GM23338 (cell line): ENCODE measurements around the gene CLN6. TPM values are rescaled to one million over a fixed set of nuclear protein-coding genes. Genes with fewer than 3 reads are reported as not detected.
"Not testable (repeated sequence)": the region's sequence is repeated elsewhere in the genome, so short reads cannot be mapped to it uniquely, and the experiment has no call there.

Experiments
- ATAC-seq: fragments of 200-7000 bp; cut with Tn5 transposase; 3 replicates; pipeline ENCODE4 v1.9.1; 2020
- DNase-seq: peaks from one replicate; pipeline ENCODE4 v3.0.0-alpha.2; 2015; ENCODE audit warnings: low spot score
- H2AFZ ChIP-seq: fragments of 200-600 bp; sonication (generic); 2 replicates; pipeline ENCODE4 v1.8.0; 2016; ENCODE audit warnings: antibody characterized with exemption, mild to moderate bottlenecking, moderate library complexity
- H3F3A ChIP-seq: fragments of 200-600 bp; sonication (generic); replicated peaks from 2 replicates; pipeline ENCODE4 v1.8.0; 2017; ENCODE audit warnings: antibody characterized with exemption, mixed run types, low read depth
- H3K27ac ChIP-seq: fragments of 200-600 bp; sonication (generic); 2 replicates; pipeline ENCODE4 v1.6.1; 2016; ENCODE audit warnings: low read depth
- H3K27me3 ChIP-seq: fragments of 200-600 bp; sonication (generic); 2 replicates; pipeline ENCODE4 v1.8.0; 2016; ENCODE audit warnings: mild to moderate bottlenecking, mixed run types, moderate library complexity; ENCODE audit not compliant: insufficient read depth
- H3K36me3 ChIP-seq: fragments of 200-600 bp; sonication (generic); 2 replicates; pipeline ENCODE4 v1.8.0; 2016; ENCODE audit warnings: mild to moderate bottlenecking; ENCODE audit not compliant: insufficient read depth
- H3K4me1 ChIP-seq: fragments of 200-600 bp; sonication (generic); 2 replicates; pipeline ENCODE4 v1.8.0; 2016; ENCODE audit warnings: mild to moderate bottlenecking, moderate library complexity; ENCODE audit not compliant: insufficient read depth
- H3K4me2 ChIP-seq: fragments of 200-600 bp; sonication (generic); 2 replicates; pipeline ENCODE4 v1.7.1; 2017; ENCODE audit warnings: mixed run types
- H3K4me3 ChIP-seq: fragments of 200-600 bp; sonication (generic); 2 replicates; pipeline ENCODE4 v1.6.1; 2016; ENCODE audit warnings: mixed run types
- H3K79me2 ChIP-seq: fragments of 200-600 bp; sonication (generic); replicated peaks from 2 replicates; pipeline ENCODE4 v1.8.0; 2017; ENCODE audit warnings: mild to moderate bottlenecking; ENCODE audit not compliant: insufficient read depth
- H3K9me2 ChIP-seq: fragments of 200-600 bp; sonication (generic); 2 replicates; pipeline ENCODE4 v1.8.0; 2017; ENCODE audit not compliant: insufficient read depth
- H4K20me1 ChIP-seq: fragments of 200-600 bp; sonication (generic); replicated peaks from 2 replicates; pipeline ENCODE4 v1.8.0; 2017; ENCODE audit warnings: mild to moderate bottlenecking; ENCODE audit not compliant: insufficient read depth
- H3K27ac Mint-ChIP-seq: 2 replicates; pipeline ENCODE4 v1.8.0; 2020; ENCODE audit warnings: inconsistent platforms, mild to moderate bottlenecking, moderate library complexity, mixed read lengths
- H3K27me3 Mint-ChIP-seq: 3 replicates; pipeline ENCODE4 v1.8.0; 2022; ENCODE audit warnings: low read depth, mild to moderate bottlenecking, moderate library complexity, mixed read lengths, inconsistent platforms; ENCODE audit not compliant: insufficient read depth, poor library complexity
- H3K36me3 Mint-ChIP-seq: 3 replicates; pipeline ENCODE4 v1.8.0; 2021; ENCODE audit warnings: low read depth, mild to moderate bottlenecking, inconsistent platforms, moderate library complexity, mixed read lengths
- H3K4me1 Mint-ChIP-seq: 3 replicates; pipeline ENCODE4 v1.8.0; 2020; ENCODE audit warnings: mild to moderate bottlenecking, inconsistent platforms, mixed read lengths
- H3K4me3 Mint-ChIP-seq: 3 replicates; pipeline ENCODE4 v1.8.0; 2021; ENCODE audit warnings: moderate library complexity, mild to moderate bottlenecking, inconsistent platforms, mixed read lengths
- H3K9me3 Mint-ChIP-seq: 3 replicates; pipeline ENCODE4 v1.8.0; 2020; ENCODE audit warnings: moderate library complexity, mild to moderate bottlenecking, inconsistent platforms, mixed read lengths
- EZH2phosphoT487 ChIP-seq: fragments of 200-600 bp; sonication (generic); IDR thresholded peaks from one replicate; pipeline ENCODE4 v1.8.1; 2018; ENCODE audit warnings: antibody characterized with exemption; ENCODE audit not compliant: unreplicated experiment
- JUNB ChIP-seq: IDR thresholded peaks from one replicate; pipeline ENCODE4 v1.6.1; 2016; ENCODE audit warnings: antibody characterized with exemption; ENCODE audit not compliant: unreplicated experiment
- NANOG ChIP-seq: IDR thresholded peaks from 2 replicates; pipeline ENCODE4 v1.6.1; 2016; ENCODE audit warnings: antibody characterized with exemption, borderline replicate concordance
- POLR2AphosphoS5 ChIP-seq: IDR thresholded peaks from 2 replicates; pipeline ENCODE4 v1.6.1; 2016; ENCODE audit warnings: antibody characterized with exemption, low read depth
- ZNF114 ChIP-seq: fragments of 250-450 bp; sonication (Bioruptor Pico); IDR thresholded peaks from 2 replicates; pipeline ENCODE4 v1.5.0; 2020; ENCODE audit warnings: mild to moderate bottlenecking, moderate library complexity
- ZNF331 ChIP-seq: fragments of 250-450 bp; sonication (Bioruptor Pico); IDR thresholded peaks from 2 replicates; pipeline ENCODE4 v1.5.0; 2020; ENCODE audit warnings: low read depth, mild to moderate bottlenecking, moderate library complexity
- polyA plus RNA-seq: library from polyadenylated mRNA; unstranded; fragments of >200 nt; fragmentation: Nextera tagmentation; extraction: Ambion mirVana; gene quantifications from 2 replicates; pipeline ENCODE4 v1.2.1, GENCODE V29; 2016
- total RNA-seq: library from RNA; depleted of rRNA; stranded (reverse); fragments of >200 nt; shearing (Covaris generic); gene quantifications from 2 replicates; pipeline ENCODE4 v1.2.3, GENCODE V29; 2014
- TF ChIP-seq, protein P1 (sequence below): fragments of 250-450 bp; sonication (Bioruptor Pico); IDR thresholded peaks from 2 replicates; pipeline ENCODE4 v1.5.0; 2020; ENCODE audit warnings: mild to moderate bottlenecking, moderate library complexity
- TF ChIP-seq, protein P2 (sequence below), 2 experiments: fragments of 200-600 bp in 1 of 2; sonication (generic) in 1 of 2; conservative IDR thresholded peaks; 2 replicates each; pipeline versions ENCODE4 v1.5.1 to v1.6.1; 2016 to 2017; ENCODE audit warnings: antibody characterized with exemption in 2 of 2, low read depth in 2 of 2, mild to moderate bottlenecking in 2 of 2, moderate library complexity in 1 of 2
- TF ChIP-seq, protein P3 (sequence below): IDR thresholded peaks from 2 replicates; pipeline ENCODE4 v1.6.1; 2016; ENCODE audit warnings: antibody characterized with exemption

Gene CLN6
- total and polyA plus RNA-seq, 2 experiments from 2014 or later = 20.7 to 69.5 TPM

DNA sequence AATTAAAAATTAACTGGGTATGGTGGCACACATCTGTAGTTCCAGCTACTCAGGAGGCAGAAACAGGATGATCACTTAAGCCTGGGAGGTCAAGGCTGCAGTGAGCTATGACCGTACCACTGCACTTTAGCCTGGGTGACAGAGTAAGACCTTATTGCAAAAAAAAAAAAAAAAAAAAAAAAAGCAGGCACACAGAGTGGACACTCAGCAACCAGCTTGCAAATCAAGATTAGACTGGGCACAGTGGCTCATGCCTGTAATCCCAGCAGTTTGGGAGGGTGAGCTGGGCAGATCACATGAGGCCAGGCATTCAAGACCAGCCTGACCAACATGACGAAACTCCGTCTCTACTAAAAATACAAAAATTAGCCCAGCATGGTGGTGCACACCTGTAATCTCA is 5.4 kb downstream of the CLN6 start (continued):
- TF ChIP-seq, protein P1, sequence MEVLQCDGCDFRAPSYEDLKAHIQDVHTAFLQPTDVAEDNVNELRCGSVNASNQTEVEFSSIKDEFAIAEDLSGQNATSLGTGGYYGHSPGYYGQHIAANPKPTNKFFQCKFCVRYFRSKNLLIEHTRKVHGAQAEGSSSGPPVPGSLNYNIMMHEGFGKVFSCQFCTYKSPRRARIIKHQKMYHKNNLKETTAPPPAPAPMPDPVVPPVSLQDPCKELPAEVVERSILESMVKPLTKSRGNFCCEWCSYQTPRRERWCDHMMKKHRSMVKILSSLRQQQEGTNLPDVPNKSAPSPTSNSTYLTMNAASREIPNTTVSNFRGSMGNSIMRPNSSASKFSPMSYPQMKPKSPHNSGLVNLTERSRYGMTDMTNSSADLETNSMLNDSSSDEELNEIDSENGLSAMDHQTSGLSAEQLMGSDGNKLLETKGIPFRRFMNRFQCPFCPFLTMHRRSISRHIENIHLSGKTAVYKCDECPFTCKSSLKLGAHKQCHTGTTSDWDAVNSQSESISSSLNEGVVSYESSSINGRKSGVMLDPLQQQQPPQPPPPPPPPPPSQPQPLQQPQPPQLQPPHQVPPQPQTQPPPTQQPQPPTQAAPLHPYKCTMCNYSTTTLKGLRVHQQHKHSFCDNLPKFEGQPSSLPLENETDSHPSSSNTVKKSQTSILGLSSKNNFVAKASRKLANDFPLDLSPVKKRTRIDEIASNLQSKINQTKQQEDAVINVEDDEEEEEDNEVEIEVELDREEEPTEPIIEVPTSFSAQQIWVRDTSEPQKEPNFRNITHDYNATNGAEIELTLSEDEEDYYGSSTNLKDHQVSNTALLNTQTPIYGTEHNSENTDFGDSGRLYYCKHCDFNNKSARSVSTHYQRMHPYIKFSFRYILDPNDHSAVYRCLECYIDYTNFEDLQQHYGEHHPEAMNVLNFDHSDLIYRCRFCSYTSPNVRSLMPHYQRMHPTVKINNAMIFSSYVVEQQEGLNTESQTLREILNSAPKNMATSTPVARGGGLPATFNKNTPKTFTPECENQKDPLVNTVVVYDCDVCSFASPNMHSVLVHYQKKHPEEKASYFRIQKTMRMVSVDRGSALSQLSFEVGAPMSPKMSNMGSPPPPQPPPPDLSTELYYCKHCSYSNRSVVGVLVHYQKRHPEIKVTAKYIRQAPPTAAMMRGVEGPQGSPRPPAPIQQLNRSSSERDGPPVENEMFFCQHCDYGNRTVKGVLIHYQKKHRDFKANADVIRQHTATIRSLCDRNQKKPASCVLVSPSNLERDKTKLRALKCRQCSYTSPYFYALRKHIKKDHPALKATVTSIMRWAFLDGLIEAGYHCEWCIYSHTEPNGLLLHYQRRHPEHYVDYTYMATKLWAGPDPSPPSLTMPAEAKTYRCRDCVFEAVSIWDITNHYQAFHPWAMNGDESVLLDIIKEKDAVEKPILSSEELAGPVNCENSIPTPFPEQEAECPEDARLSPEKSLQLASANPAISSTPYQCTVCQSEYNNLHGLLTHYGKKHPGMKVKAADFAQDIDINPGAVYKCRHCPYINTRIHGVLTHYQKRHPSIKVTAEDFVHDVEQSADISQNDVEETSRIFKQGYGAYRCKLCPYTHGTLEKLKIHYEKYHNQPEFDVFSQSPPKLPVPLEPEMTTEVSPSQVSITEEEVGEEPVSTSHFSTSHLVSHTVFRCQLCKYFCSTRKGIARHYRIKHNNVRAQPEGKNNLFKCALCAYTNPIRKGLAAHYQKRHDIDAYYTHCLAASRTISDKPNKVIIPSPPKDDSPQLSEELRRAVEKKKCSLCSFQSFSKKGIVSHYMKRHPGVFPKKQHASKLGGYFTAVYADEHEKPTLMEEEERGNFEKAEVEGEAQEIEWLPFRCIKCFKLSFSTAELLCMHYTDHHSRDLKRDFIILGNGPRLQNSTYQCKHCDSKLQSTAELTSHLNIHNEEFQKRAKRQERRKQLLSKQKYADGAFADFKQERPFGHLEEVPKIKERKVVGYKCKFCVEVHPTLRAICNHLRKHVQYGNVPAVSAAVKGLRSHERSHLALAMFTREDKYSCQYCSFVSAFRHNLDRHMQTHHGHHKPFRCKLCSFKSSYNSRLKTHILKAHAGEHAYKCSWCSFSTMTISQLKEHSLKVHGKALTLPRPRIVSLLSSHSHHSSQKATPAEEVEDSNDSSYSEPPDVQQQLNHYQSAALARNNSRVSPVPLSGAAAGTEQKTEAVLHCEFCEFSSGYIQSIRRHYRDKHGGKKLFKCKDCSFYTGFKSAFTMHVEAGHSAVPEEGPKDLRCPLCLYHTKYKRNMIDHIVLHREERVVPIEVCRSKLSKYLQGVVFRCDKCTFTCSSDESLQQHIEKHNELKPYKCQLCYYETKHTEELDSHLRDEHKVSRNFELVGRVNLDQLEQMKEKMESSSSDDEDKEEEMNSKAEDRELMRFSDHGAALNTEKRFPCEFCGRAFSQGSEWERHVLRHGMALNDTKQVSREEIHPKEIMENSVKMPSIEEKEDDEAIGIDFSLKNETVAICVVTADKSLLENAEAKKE (CRISPR knock-in tag) = no peak
- TF ChIP-seq JUNB = no peak

DNA sequence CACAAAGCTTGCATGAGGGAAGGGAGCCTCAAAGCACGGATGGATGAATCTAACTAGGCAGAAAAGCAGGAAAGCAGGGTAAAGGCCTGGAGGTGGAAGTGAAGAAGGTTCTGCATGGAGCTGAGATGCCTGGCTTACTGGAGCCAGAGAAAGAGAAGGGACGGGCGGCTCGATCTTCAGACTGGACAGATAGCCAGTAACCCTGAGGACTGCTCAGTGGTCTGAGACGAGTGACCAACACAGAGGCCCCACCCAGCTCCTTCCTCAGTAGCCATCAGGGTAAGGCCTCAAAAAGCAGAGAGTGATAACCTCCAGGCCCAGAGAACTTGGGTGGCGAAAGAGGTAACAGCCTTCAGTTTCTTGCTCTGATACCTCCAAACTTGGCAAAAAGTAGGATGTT is 6.4 kb downstream of the CLN6 start:
- peaks cover 16% of the 10 kb centered on the region for H3K4me1 Mint-ChIP-seq
- ATAC-seq (no peak), DNase-seq (no peak)
- Histone ChIP-seq H3K27me3 (no peaks in the 10 kb centered on the region), H3K9me2 (no peaks in the 10 kb centered on the region), H3K36me3 (peaks cover 5% of the 10 kb centered on the region; the same call in 1 of the 2 replicates), H2AFZ (no peak overlapping the region), H3F3A (peaks cover 5% of the 10 kb centered on the region; the same call in 1 of the 2 replicates), H3K4me3 (no peak overlapping the region), H3K27ac (no peak overlapping the region), H3K4me2 (no peak overlapping the region), H3K4me1 (peaks cover 12% of the 10 kb centered on the region; the same call in 1 of the 2 replicates), H4K20me1 (peaks cover 34% of the 10 kb centered on the region), H3K79me2 (peaks cover 84% of the 10 kb centered on the region)
- no peaks in the 10 kb centered on the region for H3K27me3 Mint-ChIP-seq
- peaks cover 63% of the 10 kb centered on the region for H3K36me3 Mint-ChIP-seq
- peaks cover 27% of the 10 kb centered on the region for H3K9me3 Mint-ChIP-seq
- H3K4me3 Mint-ChIP-seq = no peak overlapping the region
- TF ChIP-seq POLR2AphosphoS5 (no peak), ZNF331 (CRISPR knock-in tag) (no peak), NANOG (no peak), EZH2phosphoT487 (no peak), JUNB (no peak), ZNF114 (CRISPR knock-in tag) (no peak)
- TF ChIP-seq, protein P2, sequence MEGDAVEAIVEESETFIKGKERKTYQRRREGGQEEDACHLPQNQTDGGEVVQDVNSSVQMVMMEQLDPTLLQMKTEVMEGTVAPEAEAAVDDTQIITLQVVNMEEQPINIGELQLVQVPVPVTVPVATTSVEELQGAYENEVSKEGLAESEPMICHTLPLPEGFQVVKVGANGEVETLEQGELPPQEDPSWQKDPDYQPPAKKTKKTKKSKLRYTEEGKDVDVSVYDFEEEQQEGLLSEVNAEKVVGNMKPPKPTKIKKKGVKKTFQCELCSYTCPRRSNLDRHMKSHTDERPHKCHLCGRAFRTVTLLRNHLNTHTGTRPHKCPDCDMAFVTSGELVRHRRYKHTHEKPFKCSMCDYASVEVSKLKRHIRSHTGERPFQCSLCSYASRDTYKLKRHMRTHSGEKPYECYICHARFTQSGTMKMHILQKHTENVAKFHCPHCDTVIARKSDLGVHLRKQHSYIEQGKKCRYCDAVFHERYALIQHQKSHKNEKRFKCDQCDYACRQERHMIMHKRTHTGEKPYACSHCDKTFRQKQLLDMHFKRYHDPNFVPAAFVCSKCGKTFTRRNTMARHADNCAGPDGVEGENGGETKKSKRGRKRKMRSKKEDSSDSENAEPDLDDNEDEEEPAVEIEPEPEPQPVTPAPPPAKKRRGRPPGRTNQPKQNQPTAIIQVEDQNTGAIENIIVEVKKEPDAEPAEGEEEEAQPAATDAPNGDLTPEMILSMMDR (conservative IDR thresholded peaks at IDR 0.05; ENCODE audit: low read depth in 2 of 2) = no peak
- TF ChIP-seq, protein P3, sequence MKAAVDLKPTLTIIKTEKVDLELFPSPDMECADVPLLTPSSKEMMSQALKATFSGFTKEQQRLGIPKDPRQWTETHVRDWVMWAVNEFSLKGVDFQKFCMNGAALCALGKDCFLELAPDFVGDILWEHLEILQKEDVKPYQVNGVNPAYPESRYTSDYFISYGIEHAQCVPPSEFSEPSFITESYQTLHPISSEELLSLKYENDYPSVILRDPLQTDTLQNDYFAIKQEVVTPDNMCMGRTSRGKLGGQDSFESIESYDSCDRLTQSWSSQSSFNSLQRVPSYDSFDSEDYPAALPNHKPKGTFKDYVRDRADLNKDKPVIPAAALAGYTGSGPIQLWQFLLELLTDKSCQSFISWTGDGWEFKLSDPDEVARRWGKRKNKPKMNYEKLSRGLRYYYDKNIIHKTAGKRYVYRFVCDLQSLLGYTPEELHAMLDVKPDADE = no peak
- H3K27ac Mint-ChIP-seq = no peak overlapping the region

DNA sequence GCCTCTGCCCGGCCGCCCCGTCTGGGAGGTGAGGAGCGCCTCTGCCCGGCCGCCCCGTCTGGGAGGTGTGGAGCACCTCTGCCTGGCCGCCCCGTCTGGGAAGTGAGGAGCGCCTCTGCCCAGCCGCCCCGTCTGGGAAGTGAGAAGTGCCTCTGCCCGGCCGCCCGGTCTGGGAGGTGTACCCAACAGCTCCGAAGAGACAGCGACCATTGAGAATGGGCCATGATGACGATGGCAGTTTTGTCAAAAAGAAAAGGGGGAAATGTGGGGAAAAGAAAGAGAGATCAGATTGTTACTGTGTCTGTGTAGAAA is 7.1 kb downstream of the CLN6 start:
- H3K4me3 Mint-ChIP-seq, H3K4me3 ChIP-seq, H3K9me2 ChIP-seq, ATAC-seq, H3K4me1 Mint-ChIP-seq, H3K27me3 Mint-ChIP-seq, H3K27ac Mint-ChIP-seq, H3K4me2 ChIP-seq, H2AFZ ChIP-seq, DNase-seq, H3K4me1 ChIP-seq, H3K27ac ChIP-seq, H3F3A ChIP-seq, H3K36me3 ChIP-seq, H3K27me3 ChIP-seq: not testable (repeated sequence)
- Histone ChIP-seq H4K20me1 (peaks cover 31% of the 10 kb centered on the region), H3K79me2 (peaks cover 84% of the 10 kb centered on the region)
- peaks cover 71% of the 10 kb centered on the region for H3K36me3 Mint-ChIP-seq
- peaks cover 27% of the 10 kb centered on the region for H3K9me3 Mint-ChIP-seq
